SU-DHL-6 (cell line): ENCODE results near the gene WWTR1.

Experiments used
- H2AFZ ChIP-seq: fragments of 200-600 bp; sonication (generic); 2 replicates; pipeline ENCODE4 v1.6.1; 2014; ENCODE audit warnings: low read depth, mild to moderate bottlenecking, moderate library complexity, mixed read lengths, antibody characterized with exemption, low read length; ENCODE audit not compliant: severe bottlenecking
- H3F3A ChIP-seq: fragments of 200-600 bp; shearing (Covaris generic); 2 replicates; pipeline ENCODE4 v1.6.0; 2016; ENCODE audit warnings: antibody characterized with exemption, mild to moderate bottlenecking; ENCODE audit not compliant: insufficient read depth
- H3K27ac ChIP-seq: fragments of 200-600 bp; sonication (generic); 2 replicates; pipeline ENCODE4 v1.5.1; 2016; ENCODE audit warnings: low read depth, mild to moderate bottlenecking, low read length, moderate library complexity, mixed read lengths
- H3K27me3 ChIP-seq: fragments of 200-600 bp; sonication (generic), shearing (Covaris generic); 2 replicates; pipeline ENCODE4 v1.6.0; 2014; ENCODE audit warnings: mild to moderate bottlenecking, low read length
- H3K36me3 ChIP-seq: fragments of 200-600 bp; sonication (generic); 2 replicates; pipeline ENCODE4 v1.6.1; 2014; ENCODE audit warnings: mild to moderate bottlenecking, low read length, mixed read lengths
- H3K4me2 ChIP-seq: fragments of 300-600, 200-600 bp; shearing (Covaris generic), sonication (generic); 2 replicates; pipeline ENCODE4 v1.6.0; 2014; ENCODE audit warnings: low read length, low read depth, mild to moderate bottlenecking; ENCODE audit not compliant: poor library complexity, severe bottlenecking
- H3K4me3 ChIP-seq: fragments of 200-600 bp; sonication (generic); 2 replicates; pipeline ENCODE4 v1.5.1; 2014; ENCODE audit warnings: antibody characterized with exemption, low read length, mild to moderate bottlenecking, mixed read lengths; ENCODE audit not compliant: insufficient read depth, poor library complexity, severe bottlenecking
- H3K79me2 ChIP-seq: fragments of 200-600 bp; sonication (generic); 2 replicates; pipeline ENCODE4 v1.6.1; 2014; ENCODE audit warnings: mild to moderate bottlenecking, low read length, moderate library complexity; ENCODE audit not compliant: insufficient read depth
- H3K9ac ChIP-seq: fragments of 200-600 bp; sonication (generic); 2 replicates; pipeline ENCODE4 v1.7.0; 2014; ENCODE audit warnings: mild to moderate bottlenecking, low read length
- H3K9me2 ChIP-seq: fragments of 200-600 bp; sonication (generic); replicated peaks from 2 replicates; pipeline ENCODE4 v1.6.1; 2014; ENCODE audit warnings: low read length; ENCODE audit not compliant: insufficient read depth
- H3K9me3 ChIP-seq: fragments of 200-600 bp; sonication (generic); 2 replicates; pipeline ENCODE4 v1.6.1; 2014; ENCODE audit warnings: low read length, mixed read lengths; ENCODE audit not compliant: insufficient read depth
- H4K20me1 ChIP-seq: fragments of 200-600 bp; sonication (generic); 2 replicates; pipeline ENCODE4 v1.6.1; 2014; ENCODE audit warnings: low read depth, mild to moderate bottlenecking, antibody characterized with exemption, low read length, moderate library complexity, mixed read lengths
- CTCF ChIP-seq: fragments of 200-600 bp; sonication (generic); IDR thresholded peaks from one replicate; pipeline ENCODE4 v1.5.1; 2017; ENCODE audit warnings: antibody characterized with exemption, mild to moderate bottlenecking, low read length, moderate library complexity; ENCODE audit not compliant: insufficient read depth, poor library complexity, severe bottlenecking
- EZH2phosphoT487 ChIP-seq: fragments of 200-600 bp; sonication (generic), shearing (Covaris generic); conservative IDR thresholded peaks from 2 replicates; pipeline ENCODE4 v1.6.1; 2018; ENCODE audit warnings: mild to moderate bottlenecking, antibody characterized with exemption, low read length, moderate library complexity, mixed read lengths

Gene WWTR1

GRCh38 chr3:149575213-149575960 is 82.4 kb downstream of the WWTR1 start:
- H3K27ac ChIP-seq, result no peak overlapping the region
- no peak overlapping the region for H3K4me3 ChIP-seq
- no peaks in the 10 kb centered on the region for H4K20me1 ChIP-seq
- no peaks in the 10 kb centered on the region for H3K27me3 ChIP-seq
- no peaks in the 10 kb centered on the region for H3K9me3 ChIP-seq
- H3F3A ChIP-seq, result no peaks in the 10 kb centered on the region
- H3K9ac ChIP-seq, result no peak overlapping the region
- no peak overlapping the region for H3K4me2 ChIP-seq
- H3K36me3 ChIP-seq, result no peaks in the 10 kb centered on the region
- H3K79me2 ChIP-seq, result no peaks in the 10 kb centered on the region
- no peak overlapping the region for H2AFZ ChIP-seq
- TF ChIP-seq EZH2phosphoT487, result no peak
- TF ChIP-seq CTCF, result no peak
- H3K9me2 ChIP-seq, result no peaks in the 10 kb centered on the region

GRCh38 chr3:149572796-149573414 is 84.9 kb downstream of the WWTR1 start:
- Histone ChIP-seq H3K79me2 (no peaks in the 10 kb centered on the region), H3K4me3 (no peak overlapping the region), H3K27ac (no peak overlapping the region), H2AFZ (no peak overlapping the region), H3F3A (no peaks in the 10 kb centered on the region), H3K9ac (no peak overlapping the region), H3K9me2 (no peaks in the 10 kb centered on the region), H3K36me3 (no peaks in the 10 kb centered on the region), H3K27me3 (no peaks in the 10 kb centered on the region), H3K4me2 (no peak overlapping the region), H3K9me3 (no peaks in the 10 kb centered on the region), H4K20me1 (no peaks in the 10 kb centered on the region)
- no peak for TF ChIP-seq EZH2phosphoT487
- no peak for TF ChIP-seq CTCF

- H3K9me2 ChIP-seq, result no peaks in the 10 kb centered on the region
- no peak overlapping the region for H3K9ac ChIP-seq
- H3K4me3 ChIP-seq, result no peak overlapping the region
- no peaks in the 10 kb centered on the region for H4K20me1 ChIP-seq
- H2AFZ ChIP-seq, result no peak overlapping the region
- TF ChIP-seq EZH2phosphoT487 (no peak), CTCF (no peak)
- no peaks in the 10 kb centered on the region for H3K9me3 ChIP-seq
- no peak overlapping the region for H3K4me2 ChIP-seq
- no peaks in the 10 kb centered on the region for H3F3A ChIP-seq
- H3K27ac ChIP-seq, result no peak overlapping the region
- H3K36me3 ChIP-seq, result no peaks in the 10 kb centered on the region
- H3K79me2 ChIP-seq, result no peaks in the 10 kb centered on the region
- H3K27me3 ChIP-seq, result no peaks in the 10 kb centered on the region
Observed at GRCh38 chr3:149571381-149571780, 86.4 kb downstream of the WWTR1 start.
